Fibroblast of lung (primary cell): ENCODE results near the gene RPS24.
"Not testable (repeated sequence)": the region's sequence is repeated elsewhere in the genome, so short reads cannot be mapped to it uniquely, and the experiment has no call there.

Experiments used
- CTCF ChIP-seq, 2 donors: IDR thresholded peaks in 1 of 2; conservative IDR thresholded peaks in 1 of 2; 1 replicate in 1 of 2; 2 replicates in 1 of 2; pipeline ENCODE4 v1.5.1; 2011 to 2012; ENCODE audit warnings: low read length in 2 of 2, control low read depth in 1 of 2, inconsistent platforms in 1 of 2, low read depth in 1 of 2, mild to moderate bottlenecking in 1 of 2
- EZH2 ChIP-seq: IDR thresholded peaks from 2 replicates; pipeline ENCODE4 v1.5.1; 2012; ENCODE audit warnings: low read length, control low read depth, mild to moderate bottlenecking; ENCODE audit errors: missing control alignments

- TF ChIP-seq CTCF (conservative IDR thresholded peaks at IDR 0.05 in 1 of 2, IDR thresholded peaks at IDR 0.05 in 1 of 2; ENCODE audit: low read depth in 1 of 2, low read length in 2 of 2); EZH2: not testable (repeated sequence)
Measured at GRCh38 chr10:78064919-78065318, 31.3 kb downstream of the RPS24 start.
